ENCODE results near the gene LRCH3. TPM values are rescaled to one million over a fixed set of nuclear protein-coding genes. Genes with fewer than 3 reads are reported as not detected.
"Not testable (repeated sequence)": the region's sequence is repeated elsewhere in the genome, so short reads cannot be mapped to it uniquely, and the experiment has no call there.

The LRCH3 gene
- polyA plus RNA-seq, 2 donors, result 7.0 to 13.1 TPM

DNA sequence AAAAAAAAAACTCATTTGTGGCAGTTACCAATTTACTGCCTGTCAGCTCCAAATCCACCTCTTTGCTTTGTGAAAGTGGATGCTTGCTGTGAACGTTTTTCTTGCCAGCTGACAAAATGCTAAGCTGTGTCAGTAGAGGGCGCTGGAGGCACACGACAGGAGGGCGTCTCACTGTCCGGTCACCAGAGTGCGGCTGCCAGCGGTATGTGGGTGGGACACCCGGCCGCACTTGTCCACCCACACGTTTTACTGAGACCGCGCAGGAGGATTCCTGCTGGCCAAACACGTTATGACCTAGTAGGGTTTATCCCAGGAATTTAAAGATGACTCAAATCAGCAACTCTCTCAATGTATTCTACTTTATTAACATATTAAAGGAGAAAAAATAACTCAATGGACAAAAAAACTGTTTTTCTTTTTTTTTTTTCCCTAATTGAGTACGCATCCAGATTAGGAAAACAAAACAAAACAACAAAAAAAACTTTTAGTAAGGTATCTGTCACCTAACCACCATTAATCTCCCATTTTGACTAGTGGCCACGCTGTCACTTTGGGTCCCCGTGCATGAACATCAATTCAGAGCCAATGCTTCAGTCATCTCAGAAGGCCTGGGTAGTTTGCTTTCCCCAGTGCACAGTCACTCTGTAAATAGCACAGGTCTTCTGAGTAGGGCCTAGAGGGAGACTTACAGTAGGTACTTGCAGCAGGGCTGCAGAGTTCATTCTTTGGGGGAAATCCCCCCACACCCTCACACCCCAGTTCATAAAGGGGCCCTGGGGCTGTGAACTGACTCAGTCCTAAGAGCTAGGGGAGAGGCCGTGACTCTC lies 115.2 kb downstream of the LRCH3 start:
- H3K27ac ChIP-seq (ENCODE audit: low read depth in 2 of 2, low read length in 1 of 2), result peak overlapping the region in 1 of 2 donors; percentile 10

DNA sequence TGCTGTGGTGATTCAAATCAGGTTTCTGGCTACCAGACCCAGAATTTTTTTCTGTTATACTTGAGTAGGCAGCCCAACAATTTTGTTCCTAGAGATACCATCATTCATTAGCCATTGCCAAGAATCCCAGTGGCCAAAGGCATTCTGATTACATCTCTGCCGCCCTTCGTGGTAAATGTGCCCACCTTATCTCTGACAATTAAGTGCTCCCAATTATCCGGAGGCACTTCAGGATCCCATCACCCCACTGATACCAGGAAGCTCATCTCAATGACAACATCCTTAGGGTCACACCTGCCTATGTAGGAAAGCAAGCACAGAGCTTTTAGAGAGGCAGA lies 115.8 kb downstream of the LRCH3 start:
- 52 to 59% methylated on average over 3 of the region's 3 CpGs for WGBS, 2 donors
- H3K27ac ChIP-seq (ENCODE audit: low read depth in 2 of 2, low read length in 1 of 2), result no peak overlapping the region

More for the DNA sequence above, 115.2 kb downstream of the LRCH3 start:
- no peaks in the 10 kb centered on the region for H3K4me1 ChIP-seq (ENCODE audit: control insufficient read depth in 2 of 2, insufficient read depth in 2 of 2, low read length in 1 of 2)
- WGBS, 2 donors, result 11 to 15% methylated on average over 17 of the region's 17 CpGs
- H3K4me3 ChIP-seq (ENCODE audit: low read depth in 1 of 2, low read length in 2 of 2), result no peak overlapping the region
- no peaks in the 10 kb centered on the region for H3K36me3 ChIP-seq (ENCODE audit: control insufficient read depth in 2 of 2, insufficient read depth in 2 of 2, low read length in 1 of 2)
- no peaks in the 10 kb centered on the region for H3K9me3 ChIP-seq (ENCODE audit: control insufficient read depth in 2 of 2, insufficient read depth in 1 of 2, low read depth in 1 of 2, low read length in 1 of 2)
- no peaks in the 10 kb centered on the region for H3K27me3 ChIP-seq (ENCODE audit: control insufficient read depth in 1 of 2, insufficient read depth in 2 of 2, low read length in 2 of 2)

DNA sequence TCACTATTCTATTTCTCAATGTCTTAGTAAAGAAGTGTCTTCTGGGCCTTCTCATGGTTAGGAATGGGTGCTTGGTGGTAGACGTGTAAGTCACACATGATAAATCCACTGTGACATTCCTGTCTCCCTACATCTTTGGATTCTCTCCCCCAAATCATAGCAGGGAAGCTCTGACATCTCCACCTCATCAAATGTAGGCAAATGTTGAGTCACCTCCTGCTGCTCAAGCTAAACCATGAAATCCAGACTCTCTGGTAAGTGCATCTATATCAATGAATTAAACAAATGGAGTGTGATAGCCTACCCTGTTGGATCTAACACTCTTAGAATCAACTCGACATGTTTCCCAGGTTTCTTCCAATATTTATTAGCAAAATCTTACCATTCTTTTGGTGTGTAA lies 116.1 kb downstream of the LRCH3 start:
- Histone ChIP-seq H3K4me1 (ENCODE audit: control insufficient read depth in 2 of 2, insufficient read depth in 2 of 2, low read length in 1 of 2) (no peaks in the 10 kb centered on the region), H3K27me3 (ENCODE audit: control insufficient read depth in 1 of 2, insufficient read depth in 2 of 2, low read length in 2 of 2) (no peaks in the 10 kb centered on the region), H3K4me3 (ENCODE audit: low read depth in 1 of 2, low read length in 2 of 2) (no peak overlapping the region), H3K36me3 (ENCODE audit: control insufficient read depth in 2 of 2, insufficient read depth in 2 of 2, low read length in 1 of 2) (no peaks in the 10 kb centered on the region), H3K9me3 (ENCODE audit: control insufficient read depth in 2 of 2, insufficient read depth in 1 of 2, low read depth in 1 of 2, low read length in 1 of 2) (no peaks in the 10 kb centered on the region), H3K27ac (ENCODE audit: low read depth in 2 of 2, low read length in 1 of 2) (no peak overlapping the region)
- 73 to 77% methylated on average over 2 of the region's 2 CpGs for WGBS, 2 donors

More for the DNA sequence above, 115.8 kb downstream of the LRCH3 start:
- H3K4me3 ChIP-seq (ENCODE audit: low read depth in 1 of 2, low read length in 2 of 2), result no peak overlapping the region
- no peaks in the 10 kb centered on the region for H3K36me3 ChIP-seq (ENCODE audit: control insufficient read depth in 2 of 2, insufficient read depth in 2 of 2, low read length in 1 of 2)
- H3K4me1 ChIP-seq (ENCODE audit: control insufficient read depth in 2 of 2, insufficient read depth in 2 of 2, low read length in 1 of 2), result no peaks in the 10 kb centered on the region
- H3K27me3 ChIP-seq (ENCODE audit: control insufficient read depth in 1 of 2, insufficient read depth in 2 of 2, low read length in 2 of 2), result no peaks in the 10 kb centered on the region
- H3K9me3 ChIP-seq (ENCODE audit: control insufficient read depth in 2 of 2, insufficient read depth in 1 of 2, low read depth in 1 of 2, low read length in 1 of 2), result no peaks in the 10 kb centered on the region

DNA sequence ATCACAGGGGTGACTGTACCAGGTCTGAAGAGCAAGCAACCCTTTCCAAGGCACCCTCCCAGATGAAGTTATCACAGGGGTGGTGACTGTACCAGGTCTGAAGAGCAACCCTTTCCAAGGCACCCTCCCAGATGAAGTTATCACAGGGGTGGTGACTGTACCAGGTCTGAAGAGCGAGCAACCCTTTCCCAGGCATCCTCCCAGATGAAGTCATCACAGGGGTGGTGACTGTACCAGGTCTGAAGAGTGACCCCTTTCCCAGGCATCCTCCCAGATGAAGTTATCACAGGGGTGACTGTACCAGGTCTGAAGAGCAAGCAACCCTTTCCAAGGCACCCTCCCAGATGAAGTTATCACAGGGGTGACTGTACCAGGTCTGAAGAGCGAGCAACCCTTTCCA lies 117.5 kb downstream of the LRCH3 start:
- 88 to 90% methylated on average over 2 of the region's 2 CpGs for WGBS, 2 donors
- not testable (repeated sequence) for H3K36me3 ChIP-seq (ENCODE audit: control insufficient read depth in 2 of 2, insufficient read depth in 2 of 2, low read length in 1 of 2); H3K27ac ChIP-seq (ENCODE audit: low read depth in 2 of 2, low read length in 1 of 2); H3K4me1 ChIP-seq (ENCODE audit: control insufficient read depth in 2 of 2, insufficient read depth in 2 of 2, low read length in 1 of 2); H3K9me3 ChIP-seq (ENCODE audit: control insufficient read depth in 2 of 2, insufficient read depth in 1 of 2, low read depth in 1 of 2, low read length in 1 of 2); H3K4me3 ChIP-seq (ENCODE audit: low read depth in 1 of 2, low read length in 2 of 2); H3K27me3 ChIP-seq (ENCODE audit: control insufficient read depth in 1 of 2, insufficient read depth in 2 of 2, low read length in 2 of 2)

DNA sequence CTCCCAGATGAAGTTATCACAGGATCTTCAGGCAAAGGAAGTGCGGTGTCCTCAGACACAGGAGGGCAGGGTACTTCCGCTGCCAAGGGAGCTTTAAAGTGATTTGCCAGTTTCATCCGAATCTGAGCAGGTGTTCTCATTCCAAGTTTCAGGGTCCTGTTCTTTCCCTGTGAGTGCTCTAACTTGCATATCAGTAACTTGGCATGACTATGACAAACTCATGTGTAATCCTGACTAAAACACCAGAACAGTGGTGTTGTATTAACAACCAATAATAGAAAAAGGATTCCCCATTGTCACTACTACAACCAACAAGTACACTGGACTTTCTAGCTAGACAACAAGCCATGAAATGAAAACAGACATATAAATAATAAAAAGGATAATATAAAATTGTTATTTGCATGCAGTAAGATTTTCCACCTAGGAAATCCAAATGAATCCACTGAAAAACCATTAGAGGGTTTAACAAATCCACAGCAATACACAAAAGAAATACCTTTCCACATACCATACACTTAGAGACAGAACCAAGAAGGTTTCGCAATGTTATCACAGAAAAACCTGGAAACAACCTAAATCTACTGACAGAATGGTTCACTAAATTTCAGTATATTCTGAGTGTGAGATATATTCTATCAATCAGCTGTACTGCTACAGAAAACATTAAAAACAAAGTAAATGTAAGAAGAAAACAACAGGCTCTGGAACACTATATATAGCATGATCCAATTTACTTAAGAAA lies 118.1 kb downstream of the LRCH3 start:
- Histone ChIP-seq H3K27me3 (ENCODE audit: control insufficient read depth in 1 of 2, insufficient read depth in 2 of 2, low read length in 2 of 2) (no peaks in the 10 kb centered on the region), H3K36me3 (ENCODE audit: control insufficient read depth in 2 of 2, insufficient read depth in 2 of 2, low read length in 1 of 2) (no peaks in the 10 kb centered on the region), H3K9me3 (ENCODE audit: control insufficient read depth in 2 of 2, insufficient read depth in 1 of 2, low read depth in 1 of 2, low read length in 1 of 2) (no peaks in the 10 kb centered on the region), H3K4me3 (ENCODE audit: low read depth in 1 of 2, low read length in 2 of 2) (no peak overlapping the region), H3K27ac (ENCODE audit: low read depth in 2 of 2, low read length in 1 of 2) (no peak overlapping the region), H3K4me1 (ENCODE audit: control insufficient read depth in 2 of 2, insufficient read depth in 2 of 2, low read length in 1 of 2) (no peaks in the 10 kb centered on the region)
- WGBS, 2 donors, result 89 to 92% methylated on average over 4 of the region's 4 CpGs

DNA sequence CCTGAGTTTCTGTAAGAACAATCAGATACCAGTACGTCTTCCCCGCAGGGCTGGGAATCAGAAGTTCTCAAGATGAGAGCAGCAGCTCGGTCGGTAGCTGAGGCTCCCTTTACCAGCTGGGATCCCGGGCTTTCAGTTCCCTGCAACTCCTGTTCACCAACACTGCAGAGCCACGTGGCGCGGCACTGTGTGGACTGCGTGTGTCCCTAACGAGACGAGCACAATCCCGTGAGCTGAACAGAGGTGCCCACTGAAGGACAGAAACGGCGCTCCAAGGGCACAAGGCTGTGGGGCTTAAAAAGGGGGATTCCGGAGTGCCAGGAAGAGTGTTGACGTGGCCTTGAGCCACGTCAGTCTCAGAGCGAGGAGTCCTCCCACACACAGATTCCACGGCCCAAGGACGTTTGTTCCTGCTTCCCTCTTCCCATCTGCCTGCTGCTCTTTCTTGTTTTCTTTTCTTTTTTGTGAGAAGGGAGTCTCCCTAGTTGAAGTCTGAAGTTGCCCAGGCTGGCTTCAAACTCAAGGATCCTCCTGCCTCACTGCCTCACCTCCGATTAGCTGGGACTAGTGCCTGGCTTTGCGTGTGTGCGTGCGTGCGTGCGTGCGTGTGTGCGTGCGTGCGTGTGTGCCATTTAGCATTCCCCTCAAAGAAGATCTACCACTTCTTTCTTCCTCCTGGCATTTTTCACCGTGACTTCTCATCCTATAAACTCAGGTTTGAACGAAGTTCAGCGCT lies 121.9 kb downstream of the LRCH3 start:
- Histone ChIP-seq H3K9me3 (ENCODE audit: control insufficient read depth in 2 of 2, insufficient read depth in 1 of 2, low read depth in 1 of 2, low read length in 1 of 2) (no peaks in the 10 kb centered on the region), H3K4me1 (ENCODE audit: control insufficient read depth in 2 of 2, insufficient read depth in 2 of 2, low read length in 1 of 2) (no peaks in the 10 kb centered on the region), H3K4me3 (ENCODE audit: low read depth in 1 of 2, low read length in 2 of 2) (no peak overlapping the region), H3K27me3 (ENCODE audit: control insufficient read depth in 1 of 2, insufficient read depth in 2 of 2, low read length in 2 of 2) (no peaks in the 10 kb centered on the region), H3K27ac (ENCODE audit: low read depth in 2 of 2, low read length in 1 of 2) (no peak overlapping the region), H3K36me3 (ENCODE audit: control insufficient read depth in 2 of 2, insufficient read depth in 2 of 2, low read length in 1 of 2) (no peaks in the 10 kb centered on the region)
- WGBS, 2 donors, result 82 to 86% methylated on average over 33 of the region's 33 CpGs

DNA sequence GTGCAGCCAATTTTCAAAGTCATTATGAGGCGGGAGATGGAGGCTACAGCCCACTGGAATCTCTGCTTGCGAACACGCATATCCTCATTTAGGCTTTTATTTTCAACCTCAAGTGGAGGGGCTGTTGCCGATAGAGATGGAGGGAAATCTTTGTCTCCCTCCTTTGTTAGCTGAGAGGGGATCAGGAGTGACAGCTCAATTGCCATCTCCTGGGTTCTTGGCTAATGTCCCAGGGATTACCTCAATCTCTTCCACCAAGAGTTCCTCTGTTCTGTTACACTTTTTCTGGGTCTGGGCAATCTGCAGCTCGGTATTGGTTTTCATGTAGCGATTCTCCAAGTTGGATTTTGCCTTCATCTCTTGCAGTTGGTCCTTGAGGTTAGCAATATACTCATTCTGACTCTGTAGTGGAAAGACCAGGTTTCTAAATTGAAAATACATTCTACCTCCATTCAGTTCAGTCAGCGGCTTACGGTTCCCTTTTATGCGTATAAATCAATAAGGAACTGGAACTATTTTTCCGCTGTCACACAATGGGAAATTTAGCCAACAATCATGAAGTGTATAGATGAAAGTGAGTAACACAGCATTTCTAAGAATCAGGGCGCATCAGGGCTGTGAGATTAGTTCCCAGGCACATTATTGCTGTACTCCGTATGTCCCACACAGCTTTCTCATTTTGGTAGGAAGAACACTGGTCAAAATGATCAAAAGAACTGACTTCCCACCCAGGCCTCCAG lies 122.8 kb downstream of the LRCH3 start:
- Histone ChIP-seq H3K4me3 (ENCODE audit: low read depth in 1 of 2, low read length in 2 of 2) (no peak overlapping the region), H3K27ac (ENCODE audit: low read depth in 2 of 2, low read length in 1 of 2) (no peak overlapping the region), H3K27me3 (ENCODE audit: control insufficient read depth in 1 of 2, insufficient read depth in 2 of 2, low read length in 2 of 2) (no peaks in the 10 kb centered on the region), H3K9me3 (ENCODE audit: control insufficient read depth in 2 of 2, insufficient read depth in 1 of 2, low read depth in 1 of 2, low read length in 1 of 2) (no peaks in the 10 kb centered on the region), H3K4me1 (ENCODE audit: control insufficient read depth in 2 of 2, insufficient read depth in 2 of 2, low read length in 1 of 2) (no peaks in the 10 kb centered on the region), H3K36me3 (ENCODE audit: control insufficient read depth in 2 of 2, insufficient read depth in 2 of 2, low read length in 1 of 2) (no peaks in the 10 kb centered on the region)
- WGBS, 2 donors, result 91 to 93% methylated on average over 12 of the region's 12 CpGs

DNA sequence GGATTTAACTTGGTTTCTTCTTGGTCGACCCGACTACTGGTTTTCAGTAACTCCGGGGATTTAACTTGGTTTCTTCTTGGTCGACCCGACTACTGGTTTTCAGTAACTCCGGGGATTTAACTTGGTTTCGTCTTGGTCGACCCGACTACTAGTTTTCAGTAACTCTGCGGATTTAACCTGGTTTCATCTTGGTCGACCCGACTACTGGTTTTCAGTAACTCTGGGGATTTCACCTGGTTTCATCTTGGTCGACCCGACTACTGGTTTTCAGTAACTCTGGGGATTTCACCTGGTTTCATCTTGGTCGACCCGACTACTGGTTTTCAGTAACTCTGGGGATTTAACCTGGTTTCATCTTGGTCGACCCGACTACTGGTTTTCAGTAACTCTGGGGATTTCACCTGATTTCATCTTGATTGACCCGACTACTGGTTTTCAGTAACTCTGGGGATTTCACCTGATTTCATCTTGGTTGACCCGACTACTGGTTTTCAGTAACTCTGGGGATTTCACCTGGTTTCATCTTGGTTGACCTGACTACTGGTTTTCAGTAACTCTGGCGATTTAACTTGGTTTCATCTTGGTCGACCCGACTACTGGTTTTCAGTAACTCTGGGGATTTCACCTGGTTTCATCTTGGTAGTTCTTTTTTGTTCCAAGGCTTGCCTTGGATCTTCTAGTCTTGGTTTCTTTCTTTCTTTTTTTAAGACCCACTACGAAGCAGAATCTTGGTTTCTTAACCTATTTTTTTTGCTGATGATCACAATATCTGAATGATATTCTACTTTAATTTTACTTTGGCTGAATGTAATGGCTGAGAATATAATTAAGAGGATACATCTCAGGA lies 130.6 kb downstream of the LRCH3 start:
- H3K4me1 ChIP-seq (ENCODE audit: control insufficient read depth in 2 of 2, insufficient read depth in 2 of 2, low read length in 1 of 2); H3K36me3 ChIP-seq (ENCODE audit: control insufficient read depth in 2 of 2, insufficient read depth in 2 of 2, low read length in 1 of 2); H3K27ac ChIP-seq (ENCODE audit: low read depth in 2 of 2, low read length in 1 of 2); H3K27me3 ChIP-seq (ENCODE audit: control insufficient read depth in 1 of 2, insufficient read depth in 2 of 2, low read length in 2 of 2); H3K9me3 ChIP-seq (ENCODE audit: control insufficient read depth in 2 of 2, insufficient read depth in 1 of 2, low read depth in 1 of 2, low read length in 1 of 2); H3K4me3 ChIP-seq (ENCODE audit: low read depth in 1 of 2, low read length in 2 of 2): not testable (repeated sequence)
- WGBS, 2 donors, result 77 to 79% methylated on average over 22 of the region's 24 CpGs
